HG03354 (cell line): ENCODE results near the gene IL15RA.

Experiments used
- ATAC-seq: cut with Tn5 transposase; IDR thresholded peaks from one replicate; pipeline ENCODE4 v1.9.1; 2021; ENCODE audit warnings: mild to moderate bottlenecking; ENCODE audit not compliant: unreplicated experiment, poor library complexity, severe bottlenecking

Gene IL15RA

GRCh38 chr10:5902511-5903274 is 74.7 kb downstream of the IL15RA start:
- ATAC-seq, result no peak
